GM04503 (cell line): Measurements from ENCODE around the gene ACVR1C.
"Not testable (repeated sequence)": the region's sequence is repeated elsewhere in the genome, so short reads cannot be mapped to it uniquely, and the experiment has no call there.

ENCODE experiments used
- DNase-seq: peaks from one replicate; pipeline ENCODE4 v3.0.0-alpha.2; 2012; ENCODE audit warnings: low read depth

ACVR1C gene

DNA sequence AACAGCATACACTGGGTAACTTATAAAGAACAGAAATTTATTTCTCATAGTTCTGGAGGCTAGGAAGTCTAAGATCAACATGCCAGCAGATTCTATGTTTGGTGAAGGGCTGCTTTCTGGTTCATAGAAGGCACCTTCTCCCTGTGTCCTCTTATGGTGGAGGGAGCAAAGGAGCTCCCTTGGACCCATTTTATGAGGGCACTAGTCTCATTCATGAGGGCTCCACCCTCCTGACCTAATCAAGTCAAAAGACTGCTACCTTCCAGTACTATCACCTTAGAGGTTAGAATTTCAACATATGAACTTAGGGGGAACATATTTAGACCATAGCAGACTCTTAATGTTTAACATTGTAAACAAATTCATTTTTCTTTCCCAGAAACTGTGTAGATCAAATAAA is 54.5 kb downstream of the ACVR1C start:
- no peak for DNase-seq

DNA sequence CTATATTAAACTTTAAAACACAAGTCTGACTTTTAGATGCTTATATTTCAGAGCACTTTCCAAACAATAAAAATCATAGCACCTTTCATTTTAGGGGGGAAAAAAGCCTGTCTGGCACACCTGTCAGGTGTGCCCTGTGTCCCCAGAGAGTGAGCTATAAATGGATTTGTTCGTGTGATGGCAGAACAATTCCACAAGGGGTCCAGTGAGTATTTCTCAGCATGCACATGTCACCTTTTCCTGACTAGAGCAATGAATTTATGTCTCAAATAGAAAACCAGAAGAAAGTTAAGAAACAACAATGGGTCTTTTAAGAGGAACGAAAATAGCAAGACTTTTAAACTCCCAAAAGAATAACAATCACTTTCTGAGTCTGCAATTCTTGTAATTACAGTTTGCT is 55.9 kb downstream of the ACVR1C start:
- no peak for DNase-seq

- not testable (repeated sequence) for DNase-seq
Observed at GRCh38 chr2:157566623-157567022, 62.0 kb downstream of the ACVR1C start.

DNA sequence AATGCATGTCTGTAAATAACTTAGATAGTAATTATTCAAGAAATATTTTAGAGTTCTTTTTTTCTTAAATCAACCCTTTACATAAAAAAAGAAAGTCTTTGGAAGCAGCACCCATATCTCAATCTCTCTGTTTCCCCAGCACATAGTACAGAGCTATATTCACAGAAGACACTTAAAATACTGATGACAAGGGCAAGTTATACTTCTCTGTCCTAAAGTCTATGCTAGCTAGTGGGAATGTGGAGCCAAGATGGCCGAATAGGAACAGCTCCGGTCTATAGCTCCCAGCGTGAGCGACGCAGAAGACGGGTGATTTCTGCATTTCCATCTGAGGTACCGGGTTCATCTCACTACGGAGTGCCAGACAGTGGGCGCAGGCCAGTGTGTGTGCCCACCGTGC is 62.6 kb downstream of the ACVR1C start:
- not testable (repeated sequence) for DNase-seq

DNA sequence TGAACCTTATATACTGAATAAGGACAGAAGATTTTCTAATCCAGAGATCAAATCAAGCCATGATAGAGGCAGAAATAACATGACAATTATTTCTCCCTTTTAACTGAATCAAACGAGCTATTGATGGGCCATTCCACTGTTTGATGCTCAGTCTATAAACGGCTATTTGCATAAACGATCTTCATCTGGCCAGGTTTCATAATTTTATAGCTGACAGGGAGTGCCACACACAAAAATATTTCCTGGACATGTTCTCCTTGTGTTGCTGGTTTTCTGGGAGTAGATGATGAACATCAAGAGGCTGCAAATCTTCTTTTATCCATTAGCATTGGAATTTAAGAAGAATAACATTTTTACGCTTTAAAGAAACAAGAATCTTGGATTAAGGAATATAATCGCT is 63.1 kb downstream of the ACVR1C start:
- DNase-seq, result no peak

GRCh38 chr2:157559890-157560289 is 68.8 kb downstream of the ACVR1C start:
- DNase-seq, result no peak

- DNase-seq, result no peak
Observed at GRCh38 chr2:157559461-157559860, 69.2 kb downstream of the ACVR1C start.

- no peak for DNase-seq
Observed at GRCh38 chr2:157559061-157559460, 69.6 kb downstream of the ACVR1C start.

- DNase-seq, result no peak
Observed at GRCh38 chr2:157557770-157558169, 70.9 kb downstream of the ACVR1C start.

DNA sequence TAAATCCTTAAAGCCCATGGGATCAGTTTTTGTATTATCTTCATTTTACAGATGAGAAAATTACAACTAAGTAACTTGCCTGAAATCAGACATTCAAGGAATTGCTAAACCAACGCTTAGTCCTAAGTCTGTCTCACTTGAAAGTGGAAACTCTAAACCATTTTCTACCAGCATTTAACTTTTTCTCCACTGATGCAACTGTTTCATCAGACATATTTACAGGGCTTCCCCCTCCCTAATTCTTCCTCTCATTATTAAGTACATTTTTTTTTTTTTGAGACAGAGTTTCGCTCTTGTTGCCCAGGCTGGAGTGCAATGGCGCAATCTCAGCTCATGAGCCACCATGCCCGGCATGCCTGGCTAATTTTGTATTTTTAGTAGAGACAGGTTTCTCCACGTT is 88.6 kb downstream of the ACVR1C start:
- DNase-seq, result no peak

DNA sequence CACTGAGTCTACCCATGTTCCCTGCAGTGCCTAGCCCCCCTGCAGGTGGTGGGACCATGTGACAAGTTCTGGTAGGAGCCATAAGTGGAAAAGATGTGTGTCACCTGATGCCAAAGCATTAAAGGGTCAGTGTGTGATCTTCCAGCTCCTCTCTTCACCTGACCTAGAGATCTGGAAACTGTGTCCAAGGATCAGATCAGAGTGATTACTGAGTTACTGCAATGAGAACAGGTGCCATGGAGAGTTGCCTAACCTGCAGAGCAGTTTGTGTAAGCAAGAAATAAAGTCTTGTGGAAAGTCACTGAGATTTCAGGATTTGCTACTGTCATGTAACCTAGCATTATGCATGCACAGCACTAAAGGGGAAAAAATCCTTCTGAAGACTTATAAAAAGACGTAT is 90.6 kb downstream of the ACVR1C start:
- no peak for DNase-seq

DNA sequence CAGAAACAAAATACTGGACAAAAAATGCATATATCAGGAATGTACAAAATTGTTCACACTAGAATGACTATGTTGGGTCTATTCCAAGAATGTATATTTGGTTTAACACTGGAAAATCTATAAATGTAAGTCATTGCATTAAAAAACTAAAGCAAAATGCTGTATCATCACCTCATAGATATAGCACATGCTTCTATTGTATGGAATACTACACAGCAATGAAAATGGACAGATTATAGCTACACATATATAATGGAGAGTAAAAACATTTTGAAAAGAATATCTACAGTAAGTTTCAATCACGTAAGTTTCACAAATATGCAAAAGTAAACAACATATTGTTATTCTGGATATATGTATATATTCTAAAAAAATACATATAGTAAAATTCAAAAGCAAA is 91.8 kb downstream of the ACVR1C start:
- DNase-seq, result no peak

DNA sequence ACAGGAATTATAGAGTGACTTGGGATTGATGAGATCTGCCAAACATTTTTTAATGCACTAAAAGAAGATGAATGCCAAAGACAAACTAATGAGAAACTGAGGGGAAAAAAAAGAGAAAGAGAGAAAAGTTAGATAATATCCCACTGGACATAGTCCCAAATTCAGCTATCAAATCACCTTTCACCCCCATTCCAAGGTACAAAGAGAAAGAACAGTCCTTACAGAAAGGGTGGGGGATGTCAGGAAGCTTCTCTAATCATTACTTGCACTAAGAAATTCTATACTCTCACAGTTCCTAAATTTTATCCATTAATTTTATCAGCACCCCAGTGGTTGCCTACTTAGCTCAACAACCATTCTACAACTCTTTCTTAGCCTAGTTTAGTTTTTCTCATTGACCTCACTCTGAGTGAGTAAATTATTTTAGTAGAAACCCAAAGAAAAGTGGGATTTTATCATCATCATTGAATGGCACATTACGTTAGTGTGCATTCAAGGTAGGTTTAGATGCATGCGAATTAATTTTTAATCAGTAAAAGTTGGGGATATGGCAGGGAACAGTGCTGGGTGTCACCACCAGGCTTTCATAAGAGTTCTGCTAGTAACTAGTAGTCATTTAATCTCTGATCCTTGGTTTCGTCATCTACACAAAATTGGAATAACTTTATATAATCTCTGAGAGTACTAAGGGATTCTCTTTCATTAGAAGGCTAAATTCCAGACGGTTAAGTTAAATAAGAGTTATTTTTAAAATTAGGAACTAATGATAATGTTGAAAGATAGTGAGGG is 99.5 kb downstream of the ACVR1C start:
- no peak for DNase-seq

DNA sequence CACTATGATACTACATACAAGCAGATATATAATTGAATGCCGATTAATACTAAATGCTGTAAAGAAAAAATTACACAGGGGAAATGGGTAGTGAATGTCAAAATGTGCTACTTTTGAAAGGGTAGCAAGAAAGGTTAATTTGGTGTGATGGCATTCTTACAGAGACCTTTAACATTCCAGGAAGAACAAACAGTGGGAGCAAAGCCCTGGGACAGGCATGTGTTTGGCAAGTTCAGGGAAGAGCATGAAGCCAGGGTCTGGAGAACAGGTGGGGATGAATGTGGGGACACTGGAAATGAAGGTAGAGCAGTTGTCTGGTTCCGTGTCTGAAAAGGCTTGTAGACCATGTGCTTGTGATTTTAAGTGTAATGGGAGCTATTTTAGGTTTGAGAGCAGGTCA is 102.6 kb downstream of the ACVR1C start:
- DNase-seq, result no peak

DNA sequence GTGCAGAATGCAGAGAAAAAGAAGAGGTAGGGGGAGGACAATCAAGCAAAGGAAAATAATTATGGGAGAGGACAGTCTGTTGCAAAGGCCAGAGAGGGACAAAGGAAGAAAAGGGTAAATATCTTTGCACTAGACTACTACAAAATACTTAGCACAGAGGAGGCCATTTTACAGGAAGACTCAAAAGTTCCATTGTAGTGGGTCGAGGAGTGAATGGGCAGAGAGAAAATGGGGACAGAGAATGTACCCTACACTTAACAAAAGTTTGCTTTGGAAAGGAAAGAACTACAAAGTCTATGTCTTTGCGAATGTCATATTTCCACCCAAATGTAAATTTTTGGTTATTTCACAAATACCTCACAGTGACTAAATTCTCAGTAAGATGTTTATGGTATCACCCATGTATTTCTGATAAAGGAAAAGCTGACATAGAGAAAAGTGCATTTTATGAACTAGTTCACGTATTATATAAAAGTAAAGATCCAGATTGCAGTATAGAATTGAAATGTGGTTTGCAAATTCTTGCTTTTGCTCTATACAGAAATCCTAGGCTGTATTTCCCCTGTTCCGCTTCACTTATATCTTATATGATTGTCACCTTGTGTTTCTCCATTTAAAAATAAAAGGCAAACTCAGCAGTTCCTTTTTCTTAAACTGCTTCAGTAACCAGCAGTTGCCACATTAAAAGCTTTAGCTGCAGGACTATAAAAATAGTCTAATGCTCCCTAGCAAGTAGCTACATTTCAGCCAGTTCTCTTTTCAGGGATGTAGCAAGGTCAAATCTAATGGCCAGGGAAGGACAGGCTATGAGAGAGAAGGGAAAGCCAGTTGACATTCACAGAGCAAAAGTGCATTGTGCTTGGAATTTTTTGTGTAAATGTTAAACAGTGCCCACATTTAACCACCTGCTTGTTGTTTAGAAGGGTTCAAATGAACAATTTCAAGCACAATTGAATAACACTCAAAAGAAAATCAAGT is 105.1 kb downstream of the ACVR1C start:
- no peak for DNase-seq

DNA sequence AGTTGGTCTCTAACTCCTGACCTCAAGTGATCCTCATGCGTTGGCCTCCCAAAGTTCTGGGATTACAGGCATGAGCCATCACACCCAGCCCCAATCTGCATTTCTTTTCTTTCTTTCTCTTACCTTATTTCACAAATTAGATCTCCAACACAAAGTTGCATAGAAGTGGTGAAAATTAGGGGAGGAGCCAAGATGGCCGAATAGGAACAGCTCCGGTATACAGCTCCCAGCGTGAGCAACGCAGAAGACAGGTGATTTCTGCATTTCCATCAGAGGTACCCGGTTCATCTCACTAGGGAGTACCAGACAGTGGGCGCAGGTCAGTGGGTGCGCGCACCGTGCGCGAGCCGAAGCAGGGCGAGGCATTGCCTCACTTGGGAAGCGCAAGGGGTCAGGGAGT is 113.7 kb downstream of the ACVR1C start:
- not testable (repeated sequence) for DNase-seq

DNA sequence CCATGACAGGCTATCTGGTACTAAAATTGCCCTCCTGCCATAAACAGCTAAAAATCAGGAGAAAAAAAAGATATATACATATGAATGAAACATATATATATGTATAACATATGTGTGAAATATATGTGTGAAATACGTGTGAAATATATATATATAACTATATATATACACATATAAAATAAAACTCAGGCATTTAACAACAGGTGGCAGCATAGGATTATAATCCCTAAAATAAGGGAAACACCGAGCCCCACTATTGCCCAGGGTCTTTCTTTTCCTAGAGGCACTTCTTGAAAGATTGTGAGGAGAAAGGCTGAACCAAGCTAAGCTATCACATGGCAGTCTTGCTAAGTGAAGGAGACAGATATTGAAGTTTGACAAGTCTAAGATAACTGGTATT is 118.9 kb downstream of the ACVR1C start:
- no peak for DNase-seq

GRCh38 chr2:157508676-157509075 is 120.0 kb downstream of the ACVR1C start:
- DNase-seq, result no peak

GRCh38 chr2:157506586-157506985 is 122.1 kb downstream of the ACVR1C start:
- DNase-seq, result no peak

- no peak for DNase-seq
Observed at GRCh38 chr2:157504623-157505022, 124.0 kb downstream of the ACVR1C start.

- no peak for DNase-seq
Observed at GRCh38 chr2:157501026-157501425, 127.6 kb downstream of the ACVR1C start.

- no peak for DNase-seq
Observed at GRCh38 chr2:157500334-157500733, 128.3 kb downstream of the ACVR1C start.

- no peak for DNase-seq
Observed at GRCh38 chr2:157498483-157498882, 130.2 kb downstream of the ACVR1C start.
